NOMO-1 treated with DMSO at 0.1 percent for 48 hours (cell line): ENCODE results near the gene MISP3.
"Not testable (repeated sequence)": the region's sequence is repeated elsewhere in the genome, so short reads cannot be mapped to it uniquely, and the experiment has no call there.

Experiments
- DNase-seq: peaks from one replicate; lab custom pipeline; 2025; ENCODE audit not compliant: unreplicated experiment; lab: John Stamatoyannopoulos, UW

The MISP3 gene

DNA sequence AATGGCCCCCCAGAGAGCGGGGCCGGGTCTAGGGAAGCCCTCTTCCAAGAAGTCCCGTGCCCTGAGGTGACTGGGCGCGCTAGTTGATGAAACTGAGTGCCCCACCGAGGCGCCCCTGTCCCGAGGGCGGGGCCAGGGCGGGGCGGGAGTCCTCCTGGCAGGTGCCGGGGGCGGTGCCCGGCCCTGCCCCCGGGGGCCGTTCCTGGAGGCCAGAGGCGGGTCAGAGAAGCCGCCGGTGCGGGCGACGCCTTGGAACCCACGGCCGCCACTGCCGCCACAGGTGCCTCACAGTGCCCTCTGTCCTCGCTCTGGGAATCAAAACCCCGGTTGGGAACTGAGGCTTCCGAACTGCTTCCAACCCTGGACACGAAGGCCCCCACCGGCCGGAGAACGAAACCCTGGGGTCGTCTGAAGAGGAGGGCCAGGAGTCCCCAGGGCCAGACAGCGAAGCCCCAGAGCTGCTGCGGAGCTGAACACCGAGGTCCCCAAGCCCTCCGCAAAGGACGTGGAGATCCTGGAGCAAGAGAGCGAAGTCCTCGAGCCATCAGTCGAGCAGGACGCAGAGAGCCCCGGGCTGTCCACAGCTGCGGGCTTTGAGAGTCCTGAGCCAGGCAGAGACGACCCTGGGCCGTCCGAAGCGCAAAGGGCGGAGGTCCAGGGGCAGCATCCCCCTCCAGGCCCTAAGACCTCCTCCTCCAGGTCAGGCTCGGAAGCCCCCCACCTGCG lies at the start of gene MISP3:
Gene MISP3 (plus strand): TSS at position 252 of the 726 bp plus-strand sequence. CDS start 524 bp downstream, outside the sequence.
- DNase-seq = no peak

DNA sequence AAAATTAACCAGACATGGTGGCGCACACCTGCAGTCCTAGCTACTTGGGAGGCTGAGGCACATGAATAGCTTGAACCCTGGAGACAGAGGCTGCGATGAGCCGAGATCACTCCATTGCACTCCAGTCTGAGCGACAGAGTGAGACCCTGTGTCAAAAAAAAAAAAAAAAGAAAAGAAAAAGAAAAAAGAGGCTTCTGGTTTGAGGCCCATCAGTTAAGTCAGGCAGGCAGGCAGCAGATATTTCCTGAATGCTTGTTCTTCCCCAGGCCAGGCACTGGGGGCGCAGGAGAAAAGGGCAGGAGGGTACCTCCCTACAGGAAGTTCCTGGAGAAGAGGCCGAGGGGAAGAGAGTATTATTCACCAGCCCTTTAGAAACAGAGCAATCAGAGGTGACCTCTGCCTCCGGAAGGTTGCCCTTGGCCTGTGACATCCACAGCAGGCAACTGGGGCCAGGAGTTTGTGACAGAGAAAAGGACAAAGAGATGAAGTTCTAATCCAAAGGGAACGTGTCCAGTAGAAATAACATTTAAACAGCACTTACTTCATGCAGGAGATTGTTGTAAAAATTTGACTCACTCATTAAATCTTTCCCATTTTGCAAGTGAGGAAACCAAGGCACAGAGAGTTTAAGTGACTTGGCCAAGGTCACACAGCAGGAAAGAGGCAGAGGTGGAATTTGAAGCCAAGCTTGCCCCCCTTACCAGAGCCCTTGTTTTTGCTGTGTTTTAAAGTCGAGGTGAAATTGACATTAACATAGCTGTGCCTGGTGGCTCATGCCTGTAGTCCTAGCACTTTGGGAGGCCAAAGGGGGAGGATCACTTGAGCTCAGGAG lies 49.0 kb upstream of the MISP3 start:
- peak; percentile 82 for DNase-seq

DNA sequence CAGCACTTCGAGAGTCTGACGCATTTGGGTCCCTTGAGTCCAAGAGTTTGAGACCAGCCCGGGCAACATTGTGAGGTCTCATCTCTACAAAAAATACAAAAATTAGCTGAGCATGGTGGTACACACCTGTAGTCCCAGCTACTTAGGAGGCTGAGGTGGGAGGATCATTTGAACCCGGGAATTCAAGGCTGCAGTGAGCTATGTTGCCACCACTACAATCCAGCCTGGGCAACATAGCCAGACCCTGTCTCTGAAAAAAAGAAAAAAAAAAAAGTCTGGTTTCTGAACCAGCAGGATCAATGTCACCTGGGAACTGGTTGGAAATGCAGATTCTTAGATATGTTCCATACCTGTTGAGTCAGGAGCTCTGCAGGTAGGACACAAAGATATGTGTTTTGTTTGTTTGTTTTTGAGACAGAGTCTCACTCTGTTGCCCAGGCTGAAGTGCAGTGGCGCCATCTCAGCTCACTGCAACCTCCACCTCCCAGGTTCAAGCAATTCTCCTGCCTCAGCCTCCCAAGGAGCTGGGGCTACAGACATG lies 45.9 kb upstream of the MISP3 start:
- DNase-seq = not testable (repeated sequence)

DNA sequence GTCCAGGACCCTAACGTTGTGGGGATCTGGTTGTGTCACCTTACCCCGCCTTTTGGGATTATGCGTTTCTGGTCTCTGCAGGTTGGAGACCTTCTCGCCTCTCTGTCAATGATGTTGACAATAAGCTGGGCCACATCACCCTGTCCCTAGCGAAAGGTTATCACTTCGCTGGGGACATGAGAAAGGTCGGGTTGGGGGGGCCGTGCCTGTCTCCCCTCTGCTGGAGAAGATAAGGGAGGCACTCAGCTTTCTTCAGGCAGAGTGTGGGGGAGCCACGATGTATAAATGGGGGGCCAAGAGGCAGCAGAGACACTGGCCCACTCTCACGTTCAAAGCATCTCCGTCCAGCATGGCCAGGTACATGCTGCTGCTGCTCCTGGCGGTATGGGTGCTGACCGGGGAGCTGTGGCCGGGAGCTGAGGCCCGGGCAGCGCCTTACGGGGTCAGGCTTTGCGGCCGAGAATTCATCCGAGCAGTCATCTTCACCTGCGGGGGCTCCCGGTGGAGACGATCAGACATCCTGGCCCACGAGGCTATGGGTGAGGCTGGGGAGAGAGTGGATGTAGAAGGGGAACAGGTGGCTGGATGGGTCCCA lies 44.6 kb upstream of the MISP3 start, which contains the start of gene RLN3:
Gene RLN3 (plus strand): TSS at position 293 of the 595 bp plus-strand sequence. CDS start 57 bp downstream, at position 350.
- no peak for DNase-seq

DNA sequence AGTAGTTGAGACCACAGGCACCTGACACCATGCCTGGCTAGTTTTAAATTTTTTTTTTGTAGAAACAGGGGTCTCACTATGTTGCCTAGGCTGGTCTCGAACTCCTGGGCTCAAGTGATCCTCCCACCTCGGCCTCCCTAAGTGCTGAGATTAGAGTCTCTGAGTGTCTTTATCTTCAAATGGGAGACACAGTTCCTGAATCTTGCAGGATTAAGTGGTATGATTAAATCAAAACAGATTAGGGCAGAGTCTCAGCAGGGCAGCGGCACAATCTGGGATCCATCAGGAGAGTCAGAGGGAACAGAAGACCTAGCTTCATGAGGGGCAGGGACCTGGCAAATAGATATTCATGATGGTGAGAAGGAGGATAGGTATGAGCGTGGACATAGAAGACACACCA lies 43.7 kb upstream of the MISP3 start:
- DNase-seq = no peak

DNA sequence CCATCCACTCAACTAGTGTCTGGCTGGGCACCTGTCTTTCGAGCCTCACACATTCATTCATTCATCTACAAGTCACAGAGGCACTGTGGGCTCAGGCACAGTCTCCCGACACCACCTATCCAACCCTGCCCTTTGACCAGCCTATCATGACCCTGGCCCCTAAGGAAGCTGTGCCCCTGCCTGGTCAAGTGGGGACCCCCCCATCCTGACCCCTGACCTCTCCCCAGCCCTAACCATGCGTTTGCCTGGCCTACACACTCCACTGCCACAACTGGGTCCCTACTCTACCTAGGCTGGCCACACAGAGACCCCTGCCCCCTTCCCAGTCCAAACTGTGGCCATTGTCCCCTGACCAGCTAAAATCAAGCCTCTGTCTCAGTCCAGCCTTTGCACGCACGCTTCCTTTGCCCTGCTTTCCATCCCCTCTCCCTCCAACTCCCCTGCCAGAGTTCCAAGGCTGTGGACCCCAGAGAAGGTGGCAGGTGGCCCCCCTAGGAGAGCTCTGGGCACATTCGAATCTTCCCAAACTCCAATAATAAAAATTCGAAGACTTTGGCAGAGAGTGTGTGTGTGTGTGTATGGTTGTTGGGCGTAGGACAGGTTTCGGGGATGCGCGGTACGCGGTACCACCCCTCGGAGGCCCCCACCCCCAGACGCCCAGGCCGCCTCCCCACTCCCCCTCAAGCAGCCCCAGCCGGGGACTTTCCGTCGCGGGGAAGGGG lies 41.4 kb upstream of the MISP3 start:
- DNase-seq = no peak

DNA sequence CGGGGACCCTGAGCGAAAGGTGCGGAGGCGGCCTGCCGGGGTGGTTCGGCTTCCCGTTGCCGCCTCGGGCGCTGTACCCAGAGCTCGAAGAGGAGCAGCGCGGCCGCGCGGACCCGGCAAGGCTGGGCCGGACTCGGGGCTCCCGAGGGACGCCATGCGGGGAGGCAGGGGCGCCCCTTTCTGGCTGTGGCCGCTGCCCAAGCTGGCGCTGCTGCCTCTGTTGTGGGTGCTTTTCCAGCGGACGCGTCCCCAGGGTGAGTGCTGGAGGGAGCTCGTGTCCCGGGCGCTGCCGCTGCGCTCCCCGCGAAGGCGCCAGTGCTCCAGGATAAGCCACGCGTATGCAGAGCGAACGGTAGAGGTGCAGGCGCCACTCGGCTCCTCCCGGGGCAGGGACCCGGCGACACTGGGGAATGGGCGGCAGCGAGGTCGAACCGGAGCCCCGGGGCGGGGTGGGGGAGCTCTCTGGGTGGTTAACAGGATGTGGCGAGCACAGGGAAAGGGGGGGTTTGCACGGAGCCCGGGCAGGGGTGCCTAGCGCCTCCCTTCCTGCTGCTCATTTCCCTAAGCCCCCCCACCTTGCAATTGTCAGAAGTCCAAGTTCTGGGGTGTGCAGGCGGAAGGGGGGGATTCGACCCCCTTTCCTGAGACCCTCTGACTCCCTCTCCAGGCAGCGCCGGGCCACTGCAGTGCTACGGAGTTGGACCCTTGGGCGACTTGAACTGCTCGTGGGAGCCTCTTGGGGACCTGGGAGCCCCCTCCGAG lies 40.7 kb upstream of the MISP3 start, which contains the start of gene IL27RA:
Gene IL27RA (plus strand): TSS at position 44 of the 762 bp plus-strand sequence. CDS start 111 bp downstream, at position 155.
- DNase-seq = peak; percentile 70

DNA sequence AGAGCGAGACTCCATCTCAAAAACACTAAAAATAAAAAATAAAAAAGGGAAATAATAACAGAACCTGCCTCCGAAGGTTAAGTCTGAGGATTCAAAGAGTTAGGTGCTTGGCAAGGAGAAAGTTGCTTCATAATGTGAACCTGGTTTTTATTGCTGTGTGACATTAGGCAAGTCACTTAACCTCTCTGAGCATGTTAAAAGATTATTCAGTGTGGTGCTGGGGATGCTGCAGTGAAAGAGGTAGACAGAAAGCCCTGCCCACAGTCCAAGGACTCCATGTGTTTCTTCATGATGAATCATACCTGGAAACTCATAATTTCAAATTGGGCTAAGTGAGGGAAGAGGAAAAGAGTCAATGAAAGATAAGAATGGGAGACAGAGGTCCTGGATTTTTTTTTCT lies 38.6 kb upstream of the MISP3 start:
- no peak for DNase-seq

DNA sequence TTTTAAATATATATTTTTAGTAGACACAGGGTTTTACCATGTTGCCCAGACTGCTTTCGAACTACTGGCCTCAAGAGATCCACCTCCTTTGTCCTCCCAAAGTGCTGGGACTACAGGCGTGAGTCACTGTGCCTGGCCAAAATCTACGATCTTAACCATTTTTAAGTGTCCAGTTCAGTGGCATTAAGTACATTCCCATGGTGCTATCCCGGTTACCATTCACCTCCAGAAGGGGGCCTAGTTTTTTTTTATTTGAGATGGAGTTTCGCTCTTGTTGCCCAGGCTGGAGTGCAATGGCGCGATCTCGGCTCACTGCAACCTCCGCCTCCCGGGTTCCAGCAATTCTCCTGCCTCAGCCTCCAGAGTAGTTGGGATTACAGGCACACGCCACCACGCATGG lies 37.4 kb upstream of the MISP3 start:
- not testable (repeated sequence) for DNase-seq

DNA sequence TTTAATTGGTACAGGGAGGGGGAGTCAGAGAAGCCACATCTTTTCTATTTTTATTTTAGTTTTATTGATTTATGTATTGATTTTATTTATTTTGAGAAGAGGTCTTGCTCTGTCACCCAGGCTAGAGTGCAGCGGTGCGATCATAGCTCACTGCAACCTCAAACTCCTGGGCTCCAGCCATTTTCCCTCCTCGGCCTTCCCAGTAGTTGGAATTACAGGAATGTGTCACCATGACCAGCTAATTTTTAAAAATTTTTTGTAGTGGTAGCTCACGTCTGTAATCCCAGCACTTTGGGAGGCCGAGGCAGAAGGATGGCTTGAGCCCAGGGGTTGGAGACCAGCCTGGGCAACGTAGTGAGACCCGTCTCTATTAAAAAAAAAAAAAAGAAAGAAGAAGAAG lies 36.9 kb upstream of the MISP3 start:
- DNase-seq = no peak

DNA sequence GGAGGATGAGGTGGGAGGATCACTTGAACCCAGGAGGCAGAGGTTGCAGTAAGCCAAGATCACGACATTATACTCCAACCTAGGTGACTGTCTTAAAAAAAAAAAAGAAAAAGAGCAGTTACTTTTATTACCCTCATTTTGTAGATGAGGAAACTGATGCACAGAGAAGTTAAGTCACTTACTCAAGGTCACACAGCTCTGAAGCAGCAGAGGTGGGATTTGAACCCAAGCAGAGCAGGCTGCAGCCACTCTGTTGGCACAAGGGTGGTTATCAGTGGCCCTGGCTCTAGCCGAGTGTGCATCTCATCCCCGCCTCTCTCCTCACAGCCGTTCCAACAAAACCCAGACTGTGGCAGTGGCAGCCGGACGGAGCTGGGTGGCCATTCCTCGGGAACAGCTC lies 33.4 kb upstream of the MISP3 start:
- DNase-seq = no peak

DNA sequence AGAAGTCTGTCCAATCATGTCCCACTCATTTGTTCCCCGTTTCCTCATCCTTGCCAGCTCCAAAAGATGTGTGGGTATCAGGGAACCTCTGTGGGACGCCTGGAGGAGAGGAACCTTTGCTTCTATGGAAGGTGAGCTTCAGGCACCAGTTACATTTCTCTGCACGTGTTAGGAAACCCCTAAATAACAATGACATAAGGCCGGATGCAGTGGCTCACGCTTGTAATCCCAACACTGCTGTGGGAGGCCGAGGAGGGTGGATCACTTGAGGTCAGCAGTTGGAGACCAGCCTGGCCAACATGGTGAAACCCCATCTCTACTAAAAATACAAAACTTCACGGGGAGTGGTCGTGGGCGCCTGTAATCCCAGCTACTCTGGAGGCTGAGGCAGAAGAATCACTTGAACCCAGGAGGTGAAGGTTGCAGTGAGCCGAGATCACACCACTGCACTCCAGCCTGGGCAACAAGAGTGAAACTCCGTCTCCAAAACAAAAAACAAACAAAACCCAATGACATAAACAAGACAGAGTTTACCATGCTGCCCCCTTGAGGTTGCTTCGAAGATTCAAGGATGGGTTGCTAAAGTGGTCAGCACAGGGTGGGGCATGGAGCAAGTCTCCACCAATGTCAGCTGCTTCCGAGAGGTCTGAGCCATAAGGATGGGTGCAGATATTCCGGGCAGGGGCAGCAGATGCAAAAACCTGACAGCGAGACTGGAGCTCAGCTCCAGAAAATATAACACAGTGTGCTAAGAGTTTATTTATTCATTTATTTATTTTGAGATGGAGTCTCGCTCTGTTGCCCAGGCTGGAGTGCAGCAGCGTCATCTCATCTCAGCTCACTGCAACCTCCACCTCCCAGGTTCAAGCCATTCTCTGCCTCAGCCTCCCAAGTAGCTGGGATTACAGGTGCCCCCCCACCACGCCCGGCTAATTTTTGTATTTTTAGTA lies 29.7 kb upstream of the MISP3 start:
- DNase-seq = peak; percentile 37

DNA sequence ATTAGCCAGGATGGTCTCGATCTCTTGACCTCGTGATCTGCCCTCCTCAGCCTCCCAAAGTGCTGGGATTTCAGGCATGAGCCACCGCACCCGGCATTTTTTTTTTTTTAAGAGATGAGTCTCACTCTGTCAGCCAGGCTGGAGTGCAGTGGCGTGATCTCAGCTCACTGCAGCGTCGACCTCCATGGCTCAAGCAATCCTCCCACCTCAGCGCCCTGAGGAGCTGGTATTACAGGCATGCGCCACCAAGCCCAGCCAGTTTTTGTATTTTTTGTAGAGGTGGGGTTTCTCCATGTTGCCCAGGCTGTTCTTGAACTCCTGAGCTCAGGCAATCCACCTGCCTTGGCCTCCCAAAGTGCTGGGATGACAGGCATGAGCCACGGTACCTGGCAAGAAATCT lies 24.7 kb upstream of the MISP3 start:
- DNase-seq = not testable (repeated sequence)

DNA sequence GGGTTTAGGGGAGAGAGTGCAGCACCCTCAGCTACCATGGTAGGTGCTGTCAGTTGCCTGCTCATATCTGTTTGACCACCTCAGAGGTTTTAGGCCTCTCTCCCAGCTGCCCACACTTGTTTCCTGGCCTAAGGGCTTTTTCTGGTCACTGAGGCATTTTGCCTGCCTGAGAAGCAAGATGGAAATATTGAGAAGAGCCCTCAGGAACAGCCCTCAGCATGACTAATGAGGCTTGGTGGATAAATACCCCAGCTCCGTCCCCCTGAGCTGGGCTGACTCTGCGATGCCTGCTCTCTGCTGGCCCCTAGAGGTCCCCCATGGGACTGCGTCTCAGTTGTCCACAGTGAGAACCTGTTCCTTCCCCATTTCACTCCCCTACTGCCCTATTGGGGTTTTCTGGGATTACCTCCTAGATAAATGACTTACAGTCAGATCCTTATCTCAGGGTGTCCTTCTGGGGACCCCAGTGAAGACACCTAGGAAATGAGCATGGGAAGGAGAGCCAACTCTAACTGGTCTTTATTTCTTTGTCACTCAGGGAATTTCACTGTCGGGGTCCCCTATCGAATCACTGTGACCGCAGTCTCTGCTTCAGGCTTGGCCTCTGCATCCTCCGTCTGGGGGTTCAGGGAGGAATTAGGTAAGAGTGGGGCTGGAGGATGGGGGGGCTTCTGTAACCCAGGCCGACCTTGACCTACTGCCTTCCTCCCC lies 24.0 kb upstream of the MISP3 start:
- peak; percentile 46 for DNase-seq

DNA sequence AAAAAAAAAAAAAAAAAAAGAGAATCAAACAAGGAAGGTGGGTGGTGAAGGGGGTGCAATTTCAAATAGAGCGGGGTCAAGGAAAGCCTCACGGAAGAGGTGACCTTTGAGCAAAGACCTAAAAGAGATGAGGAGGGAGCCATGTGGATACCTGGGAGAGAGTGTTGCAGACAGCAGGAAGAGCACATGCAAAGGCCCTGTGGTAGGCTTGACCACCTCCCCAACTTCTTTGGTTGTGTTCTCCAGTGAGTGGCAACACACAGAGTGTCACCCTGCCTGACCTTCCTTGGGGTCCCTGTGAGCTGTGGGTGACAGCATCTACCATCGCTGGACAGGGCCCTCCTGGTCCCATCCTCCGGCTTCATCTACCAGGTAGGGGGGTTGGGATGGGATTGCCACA lies 22.1 kb upstream of the MISP3 start:
- no peak for DNase-seq

DNA sequence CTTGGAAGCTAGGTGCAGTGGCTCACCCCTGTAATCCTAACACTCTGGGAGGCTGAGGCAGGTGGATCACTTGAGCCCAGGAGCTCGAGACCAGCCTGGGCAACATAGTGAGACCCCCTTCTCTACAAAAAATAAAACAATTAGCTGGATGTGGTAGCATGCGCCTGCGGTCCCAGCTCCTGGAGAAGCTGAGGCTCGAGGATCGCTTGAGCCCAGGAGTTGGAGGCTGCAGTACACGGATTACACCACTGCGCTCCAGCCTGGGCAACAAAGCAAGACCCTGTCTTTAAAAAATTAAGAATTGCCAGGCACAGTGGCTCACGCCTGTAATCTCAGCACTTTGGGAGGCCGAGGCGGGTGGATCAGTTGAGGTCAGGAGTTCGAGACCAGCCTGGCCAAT lies 21.6 kb upstream of the MISP3 start:
- DNase-seq = not testable (repeated sequence)

DNA sequence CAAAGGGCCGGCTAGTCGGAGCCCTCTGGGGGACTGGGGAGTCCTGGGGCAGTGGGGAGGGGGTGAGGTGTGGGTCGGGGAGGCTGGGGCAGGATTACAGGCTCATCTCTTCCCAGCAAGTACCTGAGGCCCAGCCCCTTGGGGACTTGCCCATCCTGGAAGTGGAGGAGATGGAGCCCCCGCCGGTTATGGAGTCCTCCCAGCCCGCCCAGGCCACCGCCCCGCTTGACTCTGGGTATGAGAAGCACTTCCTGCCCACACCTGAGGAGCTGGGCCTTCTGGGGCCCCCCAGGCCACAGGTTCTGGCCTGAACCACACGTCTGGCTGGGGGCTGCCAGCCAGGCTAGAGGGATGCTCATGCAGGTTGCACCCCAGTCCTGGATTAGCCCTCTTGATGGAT lies 20.6 kb upstream of the MISP3 start:
- no peak for DNase-seq

DNA sequence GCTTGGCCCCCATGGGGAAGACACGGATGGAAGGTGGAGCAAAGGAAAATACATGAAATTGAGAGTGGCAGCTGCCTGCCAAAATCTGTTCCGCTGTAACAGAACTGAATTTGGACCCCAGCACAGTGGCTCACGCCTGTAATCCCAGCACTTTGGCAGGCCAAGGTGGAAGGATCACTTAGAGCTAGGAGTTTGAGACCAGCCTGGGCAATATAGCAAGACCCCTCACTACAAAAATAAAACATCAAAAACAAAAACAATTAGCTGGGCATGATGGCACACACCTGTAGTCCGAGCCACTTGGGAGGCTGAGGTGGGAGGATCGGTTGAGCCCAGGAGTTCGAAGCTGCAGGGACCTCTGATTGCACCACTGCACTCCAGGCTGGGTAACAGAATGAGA lies 20.1 kb upstream of the MISP3 start:
- no peak for DNase-seq
